Tibial artery (tissue), 4 donors: ENCODE data around the gene OR10C1.

Experiments
- DNase-seq, 2 donors: peaks; one replicate each; pipeline ENCODE4 v3.0.0-alpha.2; 2019
- H3K27ac ChIP-seq, 2 donors: fragments of 200-600 bp; sonication (generic) in 1 of 2; 1 replicate in 1 of 2; 2 replicates in 1 of 2; pipeline ENCODE4 v1.5.1; 2018 to 2019; ENCODE audit warnings: mild to moderate bottlenecking in 1 of 2
- H3K27me3 ChIP-seq, 2 donors: fragments of 200-600 bp; sonication (generic) in 1 of 2; one replicate each; pipeline versions ENCODE4 v1.5.1 to v1.6.0; 2016 to 2019
- H3K36me3 ChIP-seq, 3 donors: fragments of 200-600 bp; sonication (generic) in 2 of 3; one replicate each; pipeline ENCODE4 v1.5.1; 2016 to 2019; ENCODE audit warnings: mild to moderate bottlenecking in 2 of 3
- H3K4me1 ChIP-seq, 4 donors: fragments of 200-600 bp; sonication (generic) in 2 of 4; 1 replicate in 3 of 4; 2 replicates in 1 of 4; pipeline ENCODE4 v1.5.1; 2016 to 2019
- H3K4me3 ChIP-seq, 2 donors: fragments of 200-600 bp; sonication (generic) in 1 of 2; 1 replicate in 1 of 2; 2 replicates in 1 of 2; pipeline ENCODE4 v1.5.1; 2018 to 2019; ENCODE audit warnings: mild to moderate bottlenecking in 2 of 2
- H3K9me3 ChIP-seq, 3 donors: fragments of 200-600 bp; sonication (generic) in 1 of 3; one replicate each; pipeline ENCODE4 v1.5.1; 2016 to 2019
- CTCF ChIP-seq, 2 experiments: fragments of 200-600 bp in 1 of 2; fragments of 450-650 bp in 1 of 2; IDR thresholded peaks; one replicate each; pipeline ENCODE4 v1.5.1; 2017 to 2019; ENCODE audit warnings: antibody characterized with exemption in 2 of 2, mild to moderate bottlenecking in 1 of 2, moderate library complexity in 1 of 2
- intact Hi-C: fragments of 100-400 bp; cut with DNase I; formaldehyde crosslinking; loops from one replicate; pipeline ENCODE4 v1.15.0; 2023; ENCODE audit warnings: low total_unique reads

Gene OR10C1

GRCh38 chr6:29465279-29465678 is 26.2 kb downstream of the OR10C1 start:
- no peak for TF ChIP-seq CTCF (IDR thresholded peaks at IDR 0.05)
- DNase-seq = no peak
- intact Hi-C loops = no loop called here
- Histone ChIP-seq H3K4me3 (no peak overlapping the region), H3K9me3 (no peaks in the 10 kb centered on the region), H3K27me3 (no peaks in the 10 kb centered on the region), H3K36me3 (no peaks in the 10 kb centered on the region), H3K27ac (no peak overlapping the region), H3K4me1 (no peaks in the 10 kb centered on the region)

DNA sequence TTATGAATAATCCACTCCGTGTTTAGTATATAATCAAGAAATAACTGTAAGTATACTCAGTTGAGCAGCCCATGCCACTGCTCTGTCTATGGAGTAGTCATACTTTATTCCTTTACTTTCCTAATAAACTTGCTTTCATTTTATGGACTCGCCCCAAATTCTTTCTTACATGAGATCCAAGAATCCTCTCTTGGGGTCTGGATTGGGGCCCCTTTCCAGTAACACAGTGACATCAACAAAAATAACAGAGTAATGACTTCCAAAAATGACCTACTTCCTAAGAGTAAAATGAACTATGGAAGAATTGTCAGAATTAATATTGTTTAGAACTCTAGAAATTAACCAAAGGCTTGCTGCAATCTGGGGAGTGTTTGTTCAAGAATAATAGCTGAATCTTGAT is 26.7 kb downstream of the OR10C1 start:
- no peak overlapping the region for H3K27ac ChIP-seq
- no peak for DNase-seq
- no peak for TF ChIP-seq CTCF (IDR thresholded peaks at IDR 0.05)
- H3K4me1 ChIP-seq = no peaks in the 10 kb centered on the region
- no peaks in the 10 kb centered on the region for H3K9me3 ChIP-seq
- intact Hi-C loops = no loop called here
- H3K27me3 ChIP-seq = no peaks in the 10 kb centered on the region
- no peaks in the 10 kb centered on the region for H3K36me3 ChIP-seq
- no peak overlapping the region for H3K4me3 ChIP-seq

DNA sequence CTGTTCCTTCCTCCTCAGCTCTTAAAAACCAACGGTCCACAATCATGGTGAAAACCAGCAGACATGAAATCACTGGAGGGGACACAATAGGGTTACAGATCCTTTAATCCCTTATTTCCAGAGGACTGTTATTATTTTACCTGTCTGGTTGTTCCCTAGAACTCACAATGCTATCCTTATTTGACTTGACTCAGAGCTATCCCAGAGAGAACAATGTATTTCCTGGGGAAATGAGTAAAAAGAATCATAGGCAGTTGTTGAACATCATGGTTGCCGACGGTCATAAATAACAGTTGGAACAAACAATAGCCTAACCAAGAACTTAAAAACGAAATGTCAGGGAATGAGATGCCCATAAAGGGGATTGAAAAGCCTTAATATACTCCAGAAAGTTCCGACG is 27.1 kb downstream of the OR10C1 start:
- intact Hi-C loops = no loop called here
- H3K27me3 ChIP-seq = no peaks in the 10 kb centered on the region
- H3K36me3 ChIP-seq = no peaks in the 10 kb centered on the region
- TF ChIP-seq CTCF (IDR thresholded peaks at IDR 0.05) = no peak
- H3K27ac ChIP-seq = no peak overlapping the region
- H3K4me3 ChIP-seq = no peak overlapping the region
- H3K4me1 ChIP-seq = no peaks in the 10 kb centered on the region
- H3K9me3 ChIP-seq = no peaks in the 10 kb centered on the region
- DNase-seq = no peak

GRCh38 chr6:29474996-29475395 is 35.9 kb downstream of the OR10C1 start:
- H3K4me3 ChIP-seq = no peak overlapping the region
- no peak overlapping the region for H3K27ac ChIP-seq
- intact Hi-C loops = no loop called here
- H3K27me3 ChIP-seq = no peaks in the 10 kb centered on the region
- no peaks in the 10 kb centered on the region for H3K9me3 ChIP-seq
- no peaks in the 10 kb centered on the region for H3K36me3 ChIP-seq
- no peak for TF ChIP-seq CTCF (IDR thresholded peaks at IDR 0.05)
- DNase-seq = no peak
- no peaks in the 10 kb centered on the region for H3K4me1 ChIP-seq

DNA sequence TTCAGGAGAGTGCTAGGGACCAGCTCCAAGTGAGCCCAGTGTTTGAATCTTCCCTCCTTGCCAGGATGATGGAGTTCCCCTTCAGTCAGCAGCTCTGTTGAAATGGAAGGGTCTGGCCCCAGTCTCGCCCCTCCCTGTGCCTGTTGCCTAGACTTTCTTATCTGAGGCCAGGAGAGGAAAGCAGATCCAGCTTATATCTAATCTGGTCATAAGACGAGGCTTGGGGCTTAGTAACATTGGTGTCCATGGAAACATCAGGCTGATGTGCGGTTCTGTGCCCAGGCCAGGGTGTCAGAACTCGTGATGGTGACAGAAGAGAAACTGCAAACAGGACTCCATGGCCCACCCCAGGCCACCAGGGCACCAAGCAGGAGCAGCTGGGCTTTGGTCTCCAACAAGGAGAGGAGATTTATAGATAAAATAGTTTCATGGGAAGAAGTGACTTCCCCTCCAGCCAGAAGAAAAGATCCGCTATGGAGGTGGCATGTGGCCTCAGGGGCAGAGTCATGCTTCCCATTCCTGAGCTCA is 38.9 kb downstream of the OR10C1 start:
- no peaks in the 10 kb centered on the region for H3K4me1 ChIP-seq
- DNase-seq = no peak
- no peaks in the 10 kb centered on the region for H3K36me3 ChIP-seq
- intact Hi-C loops = no loop called here
- H3K9me3 ChIP-seq = no peaks in the 10 kb centered on the region
- no peak overlapping the region for H3K27ac ChIP-seq
- H3K4me3 ChIP-seq = no peak overlapping the region
- TF ChIP-seq CTCF (IDR thresholded peaks at IDR 0.05) = no peak
- no peaks in the 10 kb centered on the region for H3K27me3 ChIP-seq

GRCh38 chr6:29478740-29479139 is 39.6 kb downstream of the OR10C1 start:
- H3K4me3 ChIP-seq = no peak overlapping the region
- no peak for TF ChIP-seq CTCF (IDR thresholded peaks at IDR 0.05)
- H3K27me3 ChIP-seq = no peaks in the 10 kb centered on the region
- no peaks in the 10 kb centered on the region for H3K36me3 ChIP-seq
- intact Hi-C loops = no loop called here
- H3K27ac ChIP-seq = no peak overlapping the region
- no peak for DNase-seq
- no peaks in the 10 kb centered on the region for H3K9me3 ChIP-seq
- no peaks in the 10 kb centered on the region for H3K4me1 ChIP-seq
